GM19463 (cell line): ENCODE measurements around the gene YIF1A.
A peak's percentile ranks its signal among the peaks of the same experiment; 100 is the strongest.
"Not testable (repeated sequence)": the region's sequence is repeated elsewhere in the genome, so short reads cannot be mapped to it uniquely, and the experiment has no call there.

Experiments
- ATAC-seq: cut with Tn5 transposase; IDR thresholded peaks from one replicate; pipeline ENCODE4 v1.9.1; 2021; ENCODE audit warnings: mild to moderate bottlenecking, moderate library complexity; ENCODE audit not compliant: unreplicated experiment

The YIF1A gene

GRCh38 chr11:66287211-66287888 is 1.6 kb downstream of the YIF1A start:
- ATAC-seq: no peak

GRCh38 chr11:66286699-66287098 is 2.2 kb downstream of the YIF1A start:
- ATAC-seq: no peak

- no peak for ATAC-seq
These were observed 3.5 kb downstream of the YIF1A start for GRCh38 chr11:66285250-66285947.

- no peak for ATAC-seq
These were observed 4.3 kb downstream of the YIF1A start for GRCh38 chr11:66284526-66285078.

GRCh38 chr11:66283461-66284105 is 5.4 kb downstream of the YIF1A start:
- no peak for ATAC-seq

GRCh38 chr11:66282468-66283455 is 6.2 kb downstream of the YIF1A start:
- peak; percentile 88 for ATAC-seq

GRCh38 chr11:66281776-66282467 is 7.0 kb downstream of the YIF1A start:
- no peak for ATAC-seq

- no peak for ATAC-seq
These were observed 7.9 kb downstream of the YIF1A start for GRCh38 chr11:66281001-66281400.

GRCh38 chr11:66280428-66280827 is 8.5 kb downstream of the YIF1A start:
- no peak for ATAC-seq

GRCh38 chr11:66279092-66279734 is 9.7 kb downstream of the YIF1A start:
- ATAC-seq: no peak

GRCh38 chr11:66278363-66279091 is 10.4 kb downstream of the YIF1A start:
- ATAC-seq: no peak

GRCh38 chr11:66277471-66278362 is 11.2 kb downstream of the YIF1A start, which contains the start of gene CNIH2:
Gene CNIH2 (plus strand): TSS chr11:66278175. CDS start chr11:66278457, 282 bp downstream.
- no peak for ATAC-seq

GRCh38 chr11:66277064-66277463 is 11.9 kb downstream of the YIF1A start:
- not testable (repeated sequence) for ATAC-seq

- not testable (repeated sequence) for ATAC-seq
These were observed 12.3 kb downstream of the YIF1A start for GRCh38 chr11:66276619-66277018.

- no peak for ATAC-seq
These were observed 12.8 kb downstream of the YIF1A start for GRCh38 chr11:66275984-66276612.

- no peak for ATAC-seq
These were observed 13.5 kb downstream of the YIF1A start for GRCh38 chr11:66275396-66275795.

- ATAC-seq: no peak
These were observed 14.7 kb downstream of the YIF1A start for GRCh38 chr11:66274219-66274618.
